ENCODE results near the gene TSHZ1. TPM values are rescaled to one million over a fixed set of nuclear protein-coding genes. Genes with fewer than 3 reads are reported as not detected.
"Not testable (repeated sequence)": the region's sequence is repeated elsewhere in the genome, so short reads cannot be mapped to it uniquely, and the experiment has no call there.

The TSHZ1 gene
- polyA plus RNA-seq, 1 donor, result 34.7 TPM

GRCh38 chr18:75320506-75320905 lies 109.9 kb downstream of the TSHZ1 start:
- Histone ChIP-seq H3K36me3 (ENCODE audit: control insufficient read depth, insufficient read depth, low read length) (no peaks in the 10 kb centered on the region), H3K4me1 (ENCODE audit: control insufficient read depth, insufficient read depth, low read length) (no peaks in the 10 kb centered on the region), H3K27ac (ENCODE audit: low read length) (no peak overlapping the region), H3K9me3 (ENCODE audit: control insufficient read depth, low read depth, low read length) (no peaks in the 10 kb centered on the region), H3K27me3 (ENCODE audit: control insufficient read depth, insufficient read depth, low read length) (no peaks in the 10 kb centered on the region), H3K4me3 (ENCODE audit: low read length) (no peak overlapping the region)
- DNase-seq, result no peak
- 90% methylated on average over 2 of the region's 9 CpGs for WGBS (ENCODE audit: insufficient coverage, low lambda C conversion rate)

GRCh38 chr18:75321431-75321830 lies 110.8 kb downstream of the TSHZ1 start:
- Histone ChIP-seq H3K36me3 (ENCODE audit: control insufficient read depth, insufficient read depth, low read length) (no peaks in the 10 kb centered on the region), H3K4me3 (ENCODE audit: low read length) (no peak overlapping the region), H3K9me3 (ENCODE audit: control insufficient read depth, low read depth, low read length) (no peaks in the 10 kb centered on the region), H3K27me3 (ENCODE audit: control insufficient read depth, insufficient read depth, low read length) (no peaks in the 10 kb centered on the region), H3K4me1 (ENCODE audit: control insufficient read depth, insufficient read depth, low read length) (no peaks in the 10 kb centered on the region), H3K27ac (ENCODE audit: low read length) (no peak overlapping the region)
- no peak for DNase-seq
- WGBS (ENCODE audit: insufficient coverage, low lambda C conversion rate), result no CpG with 5 or more reads among the region's 6 CpGs

- no peaks in the 10 kb centered on the region for H3K27me3 ChIP-seq (ENCODE audit: control insufficient read depth, insufficient read depth, low read length)
- WGBS (ENCODE audit: insufficient coverage, low lambda C conversion rate), result no CpG with 5 or more reads among the region's 11 CpGs
- no peaks in the 10 kb centered on the region for H3K4me1 ChIP-seq (ENCODE audit: control insufficient read depth, insufficient read depth, low read length)
- no peaks in the 10 kb centered on the region for H3K36me3 ChIP-seq (ENCODE audit: control insufficient read depth, insufficient read depth, low read length)
- no peak overlapping the region for H3K27ac ChIP-seq (ENCODE audit: low read length)
- peaks cover 7% of the 10 kb centered on the region for H3K9me3 ChIP-seq (ENCODE audit: control insufficient read depth, low read depth, low read length)
- no peak overlapping the region for H3K4me3 ChIP-seq (ENCODE audit: low read length)
- DNase-seq, result no peak
Observed at GRCh38 chr18:75322206-75322605, 111.6 kb downstream of the TSHZ1 start.

- 20% methylated on average over 1 of the region's 8 CpGs for WGBS (ENCODE audit: insufficient coverage, low lambda C conversion rate)
- no peaks in the 10 kb centered on the region for H3K36me3 ChIP-seq (ENCODE audit: control insufficient read depth, insufficient read depth, low read length)
- H3K4me1 ChIP-seq (ENCODE audit: control insufficient read depth, insufficient read depth, low read length), result no peaks in the 10 kb centered on the region
- H3K9me3 ChIP-seq (ENCODE audit: control insufficient read depth, low read depth, low read length), result peaks cover 11% of the 10 kb centered on the region
- H3K27ac ChIP-seq (ENCODE audit: low read length), result no peak overlapping the region
- no peak overlapping the region for H3K4me3 ChIP-seq (ENCODE audit: low read length)
- no peaks in the 10 kb centered on the region for H3K27me3 ChIP-seq (ENCODE audit: control insufficient read depth, insufficient read depth, low read length)
- DNase-seq, result no peak
Observed at GRCh38 chr18:75323821-75324585, 113.4 kb downstream of the TSHZ1 start.

GRCh38 chr18:75324686-75325257 lies 114.2 kb downstream of the TSHZ1 start:
- H3K4me3 ChIP-seq (ENCODE audit: low read length), result no peak overlapping the region
- H3K36me3 ChIP-seq (ENCODE audit: control insufficient read depth, insufficient read depth, low read length), result no peaks in the 10 kb centered on the region
- no peaks in the 10 kb centered on the region for H3K27me3 ChIP-seq (ENCODE audit: control insufficient read depth, insufficient read depth, low read length)
- H3K4me1 ChIP-seq (ENCODE audit: control insufficient read depth, insufficient read depth, low read length), result no peaks in the 10 kb centered on the region
- H3K9me3 ChIP-seq (ENCODE audit: control insufficient read depth, low read depth, low read length), result peaks cover 11% of the 10 kb centered on the region
- H3K27ac ChIP-seq (ENCODE audit: low read length), result no peak overlapping the region
- WGBS (ENCODE audit: insufficient coverage, low lambda C conversion rate), result 100% methylated on average over 1 of the region's 2 CpGs
- DNase-seq, result no peak

GRCh38 chr18:75329753-75330152 lies 119.2 kb downstream of the TSHZ1 start:
- WGBS (ENCODE audit: insufficient coverage, low lambda C conversion rate), result 100% methylated on average over 1 of the region's 2 CpGs
- DNase-seq; H3K36me3 ChIP-seq (ENCODE audit: control insufficient read depth, insufficient read depth, low read length); H3K27ac ChIP-seq (ENCODE audit: low read length); H3K27me3 ChIP-seq (ENCODE audit: control insufficient read depth, insufficient read depth, low read length); H3K4me3 ChIP-seq (ENCODE audit: low read length); H3K4me1 ChIP-seq (ENCODE audit: control insufficient read depth, insufficient read depth, low read length): not testable (repeated sequence)
- H3K9me3 ChIP-seq (ENCODE audit: control insufficient read depth, low read depth, low read length), result peaks cover 11% of the 10 kb centered on the region

- 100% methylated on average over 1 of the region's 3 CpGs for WGBS (ENCODE audit: insufficient coverage, low lambda C conversion rate)
- H3K4me3 ChIP-seq (ENCODE audit: low read length), result no peak overlapping the region
- H3K36me3 ChIP-seq (ENCODE audit: control insufficient read depth, insufficient read depth, low read length), result no peaks in the 10 kb centered on the region
- no peaks in the 10 kb centered on the region for H3K27me3 ChIP-seq (ENCODE audit: control insufficient read depth, insufficient read depth, low read length)
- DNase-seq, result no peak
- no peaks in the 10 kb centered on the region for H3K4me1 ChIP-seq (ENCODE audit: control insufficient read depth, insufficient read depth, low read length)
- no peak overlapping the region for H3K27ac ChIP-seq (ENCODE audit: low read length)
- H3K9me3 ChIP-seq (ENCODE audit: control insufficient read depth, low read depth, low read length), result peaks cover 11% of the 10 kb centered on the region
Observed at GRCh38 chr18:75330308-75330707, 119.7 kb downstream of the TSHZ1 start.

- H3K9me3 ChIP-seq (ENCODE audit: control insufficient read depth, low read depth, low read length), result no peaks in the 10 kb centered on the region
- no CpG with 5 or more reads among the region's 5 CpGs for WGBS (ENCODE audit: insufficient coverage, low lambda C conversion rate)
Observed at GRCh38 chr18:75334869-75335268, 124.3 kb downstream of the TSHZ1 start.

GRCh38 chr18:75335511-75335910 lies 124.9 kb downstream of the TSHZ1 start:
- no peak for DNase-seq
- Histone ChIP-seq H3K9me3 (ENCODE audit: control insufficient read depth, low read depth, low read length) (no peaks in the 10 kb centered on the region), H3K4me3 (ENCODE audit: low read length) (no peak overlapping the region), H3K4me1 (ENCODE audit: control insufficient read depth, insufficient read depth, low read length) (no peaks in the 10 kb centered on the region), H3K27me3 (ENCODE audit: control insufficient read depth, insufficient read depth, low read length) (no peaks in the 10 kb centered on the region), H3K27ac (ENCODE audit: low read length) (no peak overlapping the region), H3K36me3 (ENCODE audit: control insufficient read depth, insufficient read depth, low read length) (no peaks in the 10 kb centered on the region)
- WGBS (ENCODE audit: insufficient coverage, low lambda C conversion rate), result no CpG with 5 or more reads among the region's 6 CpGs

More at GRCh38 chr18:75334869-75335268, 124.3 kb downstream of the TSHZ1 start:
- no peaks in the 10 kb centered on the region for H3K4me1 ChIP-seq (ENCODE audit: control insufficient read depth, insufficient read depth, low read length)
- no peak overlapping the region for H3K4me3 ChIP-seq (ENCODE audit: low read length)
- DNase-seq, result no peak
- H3K27ac ChIP-seq (ENCODE audit: low read length), result no peak overlapping the region
- H3K36me3 ChIP-seq (ENCODE audit: control insufficient read depth, insufficient read depth, low read length), result no peaks in the 10 kb centered on the region
- H3K27me3 ChIP-seq (ENCODE audit: control insufficient read depth, insufficient read depth, low read length), result no peaks in the 10 kb centered on the region

GRCh38 chr18:75336767-75337166 lies 126.2 kb downstream of the TSHZ1 start:
- H3K27ac ChIP-seq (ENCODE audit: low read length), result no peak overlapping the region
- H3K4me1 ChIP-seq (ENCODE audit: control insufficient read depth, insufficient read depth, low read length), result no peaks in the 10 kb centered on the region
- no peaks in the 10 kb centered on the region for H3K27me3 ChIP-seq (ENCODE audit: control insufficient read depth, insufficient read depth, low read length)
- no CpG with 5 or more reads among the region's 6 CpGs for WGBS (ENCODE audit: insufficient coverage, low lambda C conversion rate)
- DNase-seq, result no peak
- no peak overlapping the region for H3K4me3 ChIP-seq (ENCODE audit: low read length)
- H3K36me3 ChIP-seq (ENCODE audit: control insufficient read depth, insufficient read depth, low read length), result no peaks in the 10 kb centered on the region
- H3K9me3 ChIP-seq (ENCODE audit: control insufficient read depth, low read depth, low read length), result no peaks in the 10 kb centered on the region

GRCh38 chr18:75337348-75337747 lies 126.8 kb downstream of the TSHZ1 start:
- H3K4me1 ChIP-seq (ENCODE audit: control insufficient read depth, insufficient read depth, low read length), result no peaks in the 10 kb centered on the region
- no peak overlapping the region for H3K27ac ChIP-seq (ENCODE audit: low read length)
- no peaks in the 10 kb centered on the region for H3K36me3 ChIP-seq (ENCODE audit: control insufficient read depth, insufficient read depth, low read length)
- H3K9me3 ChIP-seq (ENCODE audit: control insufficient read depth, low read depth, low read length), result no peaks in the 10 kb centered on the region
- no peak overlapping the region for H3K4me3 ChIP-seq (ENCODE audit: low read length)
- no peak for DNase-seq
- no peaks in the 10 kb centered on the region for H3K27me3 ChIP-seq (ENCODE audit: control insufficient read depth, insufficient read depth, low read length)
- WGBS (ENCODE audit: insufficient coverage, low lambda C conversion rate), result 100% methylated on average over 1 of the region's 7 CpGs

Data from large intestine (tissue), 3 donors.